ENCODE measurements around the gene OR5H6. TPM values are rescaled to one million over a fixed set of nuclear protein-coding genes. Genes with fewer than 3 reads are reported as not detected.

The OR5H6 gene
- total RNA-seq, 1 donor: not detected

DNA sequence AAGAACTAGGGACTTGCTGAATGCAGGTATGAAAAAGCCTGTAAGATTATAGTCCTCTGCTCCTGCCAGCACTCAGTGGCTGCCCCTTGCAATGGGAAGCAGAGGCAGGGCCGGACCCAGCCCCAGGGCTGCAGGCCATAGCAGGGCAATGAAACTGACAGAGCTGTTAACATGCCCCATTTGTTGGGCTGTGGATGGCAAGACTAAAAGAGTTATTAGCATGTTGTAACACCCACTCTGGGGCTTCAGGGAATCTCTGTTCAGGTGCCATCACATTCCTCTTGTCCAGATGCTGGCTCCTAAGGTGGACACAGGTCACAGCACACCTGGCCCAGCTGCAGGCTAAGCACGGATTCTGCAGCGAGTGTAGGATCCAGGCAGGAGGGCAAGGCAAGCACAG is 10.9 kb downstream of the OR5H6 start:
- TF ChIP-seq, protein P1, sequence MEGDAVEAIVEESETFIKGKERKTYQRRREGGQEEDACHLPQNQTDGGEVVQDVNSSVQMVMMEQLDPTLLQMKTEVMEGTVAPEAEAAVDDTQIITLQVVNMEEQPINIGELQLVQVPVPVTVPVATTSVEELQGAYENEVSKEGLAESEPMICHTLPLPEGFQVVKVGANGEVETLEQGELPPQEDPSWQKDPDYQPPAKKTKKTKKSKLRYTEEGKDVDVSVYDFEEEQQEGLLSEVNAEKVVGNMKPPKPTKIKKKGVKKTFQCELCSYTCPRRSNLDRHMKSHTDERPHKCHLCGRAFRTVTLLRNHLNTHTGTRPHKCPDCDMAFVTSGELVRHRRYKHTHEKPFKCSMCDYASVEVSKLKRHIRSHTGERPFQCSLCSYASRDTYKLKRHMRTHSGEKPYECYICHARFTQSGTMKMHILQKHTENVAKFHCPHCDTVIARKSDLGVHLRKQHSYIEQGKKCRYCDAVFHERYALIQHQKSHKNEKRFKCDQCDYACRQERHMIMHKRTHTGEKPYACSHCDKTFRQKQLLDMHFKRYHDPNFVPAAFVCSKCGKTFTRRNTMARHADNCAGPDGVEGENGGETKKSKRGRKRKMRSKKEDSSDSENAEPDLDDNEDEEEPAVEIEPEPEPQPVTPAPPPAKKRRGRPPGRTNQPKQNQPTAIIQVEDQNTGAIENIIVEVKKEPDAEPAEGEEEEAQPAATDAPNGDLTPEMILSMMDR (IDR thresholded peaks at IDR 0.05; ENCODE audit: insufficient read depth, low read depth, low read length): no peak
- H3K4me3 ChIP-seq (ENCODE audit: low read depth, low read length): no peak overlapping the region
- no peak for DNase-seq (ENCODE audit: low read depth)

DNA sequence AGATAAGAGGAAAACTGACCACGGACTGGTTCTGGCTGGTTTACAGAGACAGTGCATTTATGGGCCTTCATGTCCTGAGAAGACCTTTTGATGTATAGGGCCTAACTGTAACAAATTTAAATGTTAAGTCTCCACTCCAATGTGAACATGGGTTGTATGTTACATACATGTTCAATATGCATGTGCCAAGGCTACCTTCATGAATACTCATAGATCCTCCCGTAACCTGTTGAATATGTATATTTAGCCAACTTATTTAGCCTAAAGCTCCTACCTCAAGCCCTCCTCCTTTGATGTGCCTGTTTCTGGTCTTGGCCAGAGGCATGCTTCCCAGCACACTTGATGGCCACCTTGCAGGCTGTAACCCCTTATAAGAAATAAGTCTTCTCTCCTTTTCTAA is 18.2 kb downstream of the OR5H6 start, which contains the start of gene OR5H2:
Gene OR5H2 (plus strand): TSS at position 301 of the 400 bp plus-strand sequence. CDS start 398 bp downstream, outside the sequence.
- no peak within 1 kb of the TSS for H3K4me3 ChIP-seq (ENCODE audit: low read depth, low read length)
- TF ChIP-seq, protein P1 (IDR thresholded peaks at IDR 0.05; ENCODE audit: insufficient read depth, low read depth, low read length): no peak
- no peak for DNase-seq (ENCODE audit: low read depth)

GRCh38 chr3:98290916-98291315 is 26.9 kb downstream of the OR5H6 start:
- DNase-seq (ENCODE audit: low read depth): no peak
- TF ChIP-seq, protein P1 (IDR thresholded peaks at IDR 0.05; ENCODE audit: insufficient read depth, low read depth, low read length): no peak
- H3K4me3 ChIP-seq (ENCODE audit: low read depth, low read length): no peak overlapping the region

DNA sequence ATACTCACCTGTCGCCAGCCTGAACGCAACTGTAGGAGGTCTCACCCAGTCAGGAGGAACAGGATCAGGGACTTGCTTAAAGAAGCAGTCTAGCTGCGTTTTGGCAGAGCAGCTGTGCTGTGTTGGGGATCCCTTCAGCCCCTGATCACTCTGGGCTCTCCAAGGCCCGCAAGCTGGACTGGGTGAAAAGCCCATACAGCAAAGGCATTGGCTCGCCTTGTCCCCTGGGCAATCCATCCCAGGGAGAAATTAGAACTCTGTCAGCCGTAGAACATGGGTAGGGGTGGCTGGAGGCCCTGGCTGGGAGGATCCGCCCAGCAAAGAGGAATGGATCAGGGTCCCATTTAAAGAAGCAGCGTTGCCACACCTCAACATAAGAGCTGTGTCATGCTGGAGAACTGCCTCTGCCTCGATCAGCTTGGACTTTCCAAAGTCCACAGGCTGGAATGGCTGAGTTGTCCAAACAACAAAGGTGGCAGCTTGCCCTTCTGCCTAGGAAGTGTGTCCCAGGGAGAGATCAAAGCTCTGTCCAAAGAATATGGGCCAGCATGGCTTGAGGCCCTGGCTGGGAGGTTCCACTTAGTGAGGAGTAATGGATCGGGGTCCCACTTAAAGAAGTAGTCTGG is 27.4 kb downstream of the OR5H6 start:
- no peak for DNase-seq (ENCODE audit: low read depth)
- no peak overlapping the region for H3K4me3 ChIP-seq (ENCODE audit: low read depth, low read length)
- TF ChIP-seq, protein P1 (IDR thresholded peaks at IDR 0.05; ENCODE audit: insufficient read depth, low read depth, low read length): no peak

Other genes with a start within 250 kb of the OR5H6 start
- not detected in 2 replicates for gene GABRR3, start 228.9 kb upstream of the OR5H6 start, total RNA-seq
- not detected in 2 replicates for gene OR5AC2, start 177.1 kb upstream of the OR5H6 start, total RNA-seq
- not detected in 2 replicates for gene OR5H1, start 133.5 kb upstream of the OR5H6 start, total RNA-seq
- gene OR5H14, start 116.8 kb upstream of the OR5H6 start, total RNA-seq: not detected in 2 replicates
- not detected in 2 replicates for gene OR5H15, start 97.5 kb upstream of the OR5H6 start, total RNA-seq
- gene OR5H2, start 18.3 kb downstream of the OR5H6 start, total RNA-seq: not detected in 2 replicates
- not detected in 2 replicates for gene OR5K4, start 89.6 kb downstream of the OR5H6 start, total RNA-seq
- not detected in 2 replicates for gene OR5K3, start 126.4 kb downstream of the OR5H6 start, total RNA-seq
- not detected in 2 replicates for gene OR5K1, start 199.0 kb downstream of the OR5H6 start, total RNA-seq
- not detected in 2 replicates for gene OR5K2, start 233.4 kb downstream of the OR5H6 start, total RNA-seq

All from fibroblast of villous mesenchyme (primary cell).